ENCODE measurements around the gene ITPKB. TPM values are rescaled to one million over a fixed set of nuclear protein-coding genes. Genes with fewer than 3 reads are reported as not detected.
A peak's percentile ranks its signal among the peaks of the same experiment; 100 is the strongest.

ITPKB gene
- total RNA-seq, 2 donors from 2014 or later: 22.4 to 28.3 TPM

DNA sequence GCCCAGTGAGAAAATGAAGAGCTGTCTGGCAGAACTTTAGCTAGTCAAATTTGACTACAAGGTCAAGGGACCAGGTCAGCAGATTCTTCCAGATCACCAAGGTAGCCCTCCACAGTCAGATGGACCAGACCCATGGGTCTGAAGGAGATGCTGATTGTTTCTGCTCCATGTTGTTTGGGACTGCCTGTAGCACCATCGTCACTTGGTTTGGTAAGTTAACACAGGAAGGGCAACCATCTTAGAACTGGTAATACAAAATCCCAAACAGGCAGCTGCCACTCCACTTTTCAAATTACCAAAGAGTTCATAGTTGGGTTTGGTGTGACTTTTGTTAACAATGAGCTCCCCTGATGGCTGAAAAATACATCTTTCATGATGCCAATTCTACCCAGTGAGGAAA, 9.0 kb downstream of the ITPKB start:
- no peak overlapping the region for H3K4me3 Mint-ChIP-seq
- no peaks in the 10 kb centered on the region for H3K9me3 Mint-ChIP-seq
- no peaks in the 10 kb centered on the region for H3K27me3 Mint-ChIP-seq (ENCODE audit: insufficient read depth)
- peaks cover 56% of the 10 kb centered on the region for H3K36me3 Mint-ChIP-seq (ENCODE audit: low read depth)
- 100% methylated on average over 1 of the region's 1 CpG for WGBS, 2 experiments (ENCODE audit: insufficient coverage in 1 of 2, insufficient read length in 1 of 2)
- no peaks in the 10 kb centered on the region for H3K9me3 ChIP-seq (ENCODE audit: control insufficient read depth, low read length)
- DNase-seq: no peak
- H3K4me1 Mint-ChIP-seq: peaks cover 65% of the 10 kb centered on the region
- peaks cover 57% of the 10 kb centered on the region for H3K36me3 ChIP-seq (ENCODE audit: control insufficient read depth, insufficient read depth, low read length)
- no peaks in the 10 kb centered on the region for H3K27me3 ChIP-seq (ENCODE audit: control insufficient read depth, insufficient read depth, low read length, poor library complexity, severe bottlenecking)
- no peak overlapping the region for H3K9ac ChIP-seq (ENCODE audit: extremely low read depth, low read length, poor library complexity, severe bottlenecking)
- H3K27ac Mint-ChIP-seq: peak overlapping the region; percentile 69
- no peak overlapping the region for H3K27ac ChIP-seq (ENCODE audit: low read depth, low read length)
- TF ChIP-seq, protein P1, sequence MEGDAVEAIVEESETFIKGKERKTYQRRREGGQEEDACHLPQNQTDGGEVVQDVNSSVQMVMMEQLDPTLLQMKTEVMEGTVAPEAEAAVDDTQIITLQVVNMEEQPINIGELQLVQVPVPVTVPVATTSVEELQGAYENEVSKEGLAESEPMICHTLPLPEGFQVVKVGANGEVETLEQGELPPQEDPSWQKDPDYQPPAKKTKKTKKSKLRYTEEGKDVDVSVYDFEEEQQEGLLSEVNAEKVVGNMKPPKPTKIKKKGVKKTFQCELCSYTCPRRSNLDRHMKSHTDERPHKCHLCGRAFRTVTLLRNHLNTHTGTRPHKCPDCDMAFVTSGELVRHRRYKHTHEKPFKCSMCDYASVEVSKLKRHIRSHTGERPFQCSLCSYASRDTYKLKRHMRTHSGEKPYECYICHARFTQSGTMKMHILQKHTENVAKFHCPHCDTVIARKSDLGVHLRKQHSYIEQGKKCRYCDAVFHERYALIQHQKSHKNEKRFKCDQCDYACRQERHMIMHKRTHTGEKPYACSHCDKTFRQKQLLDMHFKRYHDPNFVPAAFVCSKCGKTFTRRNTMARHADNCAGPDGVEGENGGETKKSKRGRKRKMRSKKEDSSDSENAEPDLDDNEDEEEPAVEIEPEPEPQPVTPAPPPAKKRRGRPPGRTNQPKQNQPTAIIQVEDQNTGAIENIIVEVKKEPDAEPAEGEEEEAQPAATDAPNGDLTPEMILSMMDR (conservative IDR thresholded peaks at IDR 0.05): no peak
- peaks cover 16% of the 10 kb centered on the region for H3K4me1 ChIP-seq (ENCODE audit: control insufficient read depth, insufficient read depth, low read length)
- H3K4me3 ChIP-seq (ENCODE audit: low read length): no peak overlapping the region

DNA sequence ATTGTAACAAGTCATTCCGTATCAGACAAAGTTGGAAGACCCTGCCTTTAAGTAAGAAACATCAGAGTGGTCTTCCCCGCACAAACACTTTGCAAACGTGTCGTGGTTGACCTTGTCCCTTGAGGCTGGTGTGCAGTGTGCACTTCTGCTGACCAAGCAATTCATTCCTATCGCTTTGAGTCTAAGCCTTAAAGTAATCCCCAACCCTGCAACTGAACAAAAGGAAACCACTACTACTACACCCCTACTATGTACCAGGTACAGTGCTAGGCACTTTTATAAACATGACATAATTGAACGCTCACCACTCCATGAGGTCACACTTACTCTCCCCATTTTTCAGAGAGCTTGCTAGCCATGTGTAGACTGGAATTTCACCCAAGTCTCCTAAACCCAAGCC, 10.6 kb downstream of the ITPKB start:
- Histone ChIP-seq H3K9me3 (ENCODE audit: control insufficient read depth, low read length) (no peaks in the 10 kb centered on the region), H3K4me3 (ENCODE audit: low read length) (no peak overlapping the region), H3K27me3 (ENCODE audit: control insufficient read depth, insufficient read depth, low read length, poor library complexity, severe bottlenecking) (no peaks in the 10 kb centered on the region), H3K36me3 (ENCODE audit: control insufficient read depth, insufficient read depth, low read length) (peaks cover 43% of the 10 kb centered on the region), H3K27ac (ENCODE audit: low read depth, low read length) (no peak overlapping the region), H3K4me1 (ENCODE audit: control insufficient read depth, insufficient read depth, low read length) (peaks cover 18% of the 10 kb centered on the region), H3K9ac (ENCODE audit: extremely low read depth, low read length, poor library complexity, severe bottlenecking) (no peak overlapping the region)
- no peaks in the 10 kb centered on the region for H3K9me3 Mint-ChIP-seq
- H3K4me1 Mint-ChIP-seq: peaks cover 66% of the 10 kb centered on the region
- no peaks in the 10 kb centered on the region for H3K27me3 Mint-ChIP-seq (ENCODE audit: insufficient read depth)
- no peak for DNase-seq
- no peak overlapping the region for H3K4me3 Mint-ChIP-seq
- 93% methylated on average over 6 of the region's 6 CpGs for WGBS, 2 experiments (ENCODE audit: insufficient coverage in 1 of 2, insufficient read length in 1 of 2)
- TF ChIP-seq, protein P1 (conservative IDR thresholded peaks at IDR 0.05): no peak
- no peak overlapping the region for H3K27ac Mint-ChIP-seq
- H3K36me3 Mint-ChIP-seq (ENCODE audit: low read depth): peaks cover 46% of the 10 kb centered on the region

DNA sequence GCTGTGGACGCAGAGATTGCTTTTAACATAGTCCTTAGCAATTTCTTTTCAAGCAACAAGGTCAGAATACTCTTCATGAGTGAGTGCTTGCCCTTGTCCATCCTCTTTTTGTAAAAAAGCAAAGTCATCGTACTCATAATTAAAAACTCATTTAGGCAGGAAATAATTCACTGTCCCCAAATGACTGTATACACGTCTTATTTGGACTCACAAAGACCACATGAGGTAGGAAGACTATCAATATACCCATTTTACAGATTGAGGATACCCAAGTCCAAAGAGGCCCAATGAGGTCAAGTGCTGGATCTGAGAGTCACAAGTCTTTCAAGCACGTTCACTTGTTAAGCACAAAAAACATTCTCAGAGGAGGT, 13.2 kb downstream of the ITPKB start:
- no peak overlapping the region for H3K4me3 Mint-ChIP-seq
- Histone ChIP-seq H3K9ac (ENCODE audit: extremely low read depth, low read length, poor library complexity, severe bottlenecking) (no peak overlapping the region), H3K4me1 (ENCODE audit: control insufficient read depth, insufficient read depth, low read length) (peaks cover 17% of the 10 kb centered on the region), H3K36me3 (ENCODE audit: control insufficient read depth, insufficient read depth, low read length) (peaks cover 43% of the 10 kb centered on the region), H3K9me3 (ENCODE audit: control insufficient read depth, low read length) (no peaks in the 10 kb centered on the region), H3K27me3 (ENCODE audit: control insufficient read depth, insufficient read depth, low read length, poor library complexity, severe bottlenecking) (no peaks in the 10 kb centered on the region), H3K27ac (ENCODE audit: low read depth, low read length) (no peak overlapping the region), H3K4me3 (ENCODE audit: low read length) (no peak overlapping the region)
- H3K27me3 Mint-ChIP-seq (ENCODE audit: insufficient read depth): no peaks in the 10 kb centered on the region
- WGBS, 2 experiments (ENCODE audit: insufficient coverage in 1 of 2, insufficient read length in 1 of 2): 85 to 95% methylated on average over 4 of the region's 4 CpGs
- TF ChIP-seq, protein P1 (conservative IDR thresholded peaks at IDR 0.05): no peak
- no peaks in the 10 kb centered on the region for H3K9me3 Mint-ChIP-seq
- H3K36me3 Mint-ChIP-seq (ENCODE audit: low read depth): peaks cover 41% of the 10 kb centered on the region
- H3K27ac Mint-ChIP-seq: no peak overlapping the region
- peaks cover 57% of the 10 kb centered on the region for H3K4me1 Mint-ChIP-seq
- no peak for DNase-seq
